ENCODE results near the gene PLA2G4B.

PLA2G4B gene

GRCh38 chr15:41856262-41856661 lies 17.6 kb downstream of the PLA2G4B start:
- H3K9me3 ChIP-seq (ENCODE audit: control insufficient read depth in 1 of 2, low read length in 2 of 2), result no peaks in the 10 kb centered on the region
- no peak overlapping the region for H3K4me3 ChIP-seq (ENCODE audit: low read depth in 1 of 2, low read length in 2 of 2)
- H3K27me3 ChIP-seq (ENCODE audit: control insufficient read depth in 1 of 2, insufficient read depth in 2 of 2, low read length in 2 of 2), result no peaks in the 10 kb centered on the region
- H3K27ac ChIP-seq (ENCODE audit: low read depth, low read length), result no peak overlapping the region
- no peaks in the 10 kb centered on the region for H3K36me3 ChIP-seq (ENCODE audit: control insufficient read depth in 1 of 2, insufficient read depth in 2 of 2, low read length in 2 of 2)
- H3K4me1 ChIP-seq (ENCODE audit: control insufficient read depth in 1 of 2, insufficient read depth in 2 of 2, low read length in 2 of 2), result no peaks in the 10 kb centered on the region
- no peak overlapping the region for H3K9ac ChIP-seq (ENCODE audit: low read depth in 1 of 2, low read length in 2 of 2)

DNA sequence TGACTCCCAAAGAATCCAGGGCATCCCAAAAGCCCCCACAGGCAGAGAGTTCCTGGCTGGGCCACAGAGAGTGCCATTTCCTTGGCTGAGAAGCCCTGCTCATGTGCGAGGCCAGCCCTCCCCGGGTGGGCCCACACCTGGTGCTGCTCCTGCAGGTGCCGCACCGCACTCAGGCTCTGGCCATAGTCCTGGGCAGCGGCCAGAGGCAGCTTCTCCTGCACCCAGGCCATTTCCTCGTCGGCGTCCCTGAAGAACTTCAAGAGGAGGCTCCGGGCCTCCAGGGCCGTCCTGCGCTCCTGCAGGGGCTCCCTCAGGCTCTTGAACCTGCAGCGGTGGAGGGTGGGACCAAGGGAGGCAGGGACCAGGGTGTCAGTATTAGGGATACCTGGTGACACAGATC lies 18.1 kb downstream of the PLA2G4B start:
- Histone ChIP-seq H3K9ac (ENCODE audit: low read depth in 1 of 2, low read length in 2 of 2) (no peak overlapping the region), H3K36me3 (ENCODE audit: control insufficient read depth in 1 of 2, insufficient read depth in 2 of 2, low read length in 2 of 2) (no peaks in the 10 kb centered on the region), H3K4me3 (ENCODE audit: low read depth in 1 of 2, low read length in 2 of 2) (no peak overlapping the region), H3K27ac (ENCODE audit: low read depth, low read length) (no peak overlapping the region), H3K9me3 (ENCODE audit: control insufficient read depth in 1 of 2, low read length in 2 of 2) (no peaks in the 10 kb centered on the region), H3K27me3 (ENCODE audit: control insufficient read depth in 1 of 2, insufficient read depth in 2 of 2, low read length in 2 of 2) (no peaks in the 10 kb centered on the region), H3K4me1 (ENCODE audit: control insufficient read depth in 1 of 2, insufficient read depth in 2 of 2, low read length in 2 of 2) (no peaks in the 10 kb centered on the region)

DNA sequence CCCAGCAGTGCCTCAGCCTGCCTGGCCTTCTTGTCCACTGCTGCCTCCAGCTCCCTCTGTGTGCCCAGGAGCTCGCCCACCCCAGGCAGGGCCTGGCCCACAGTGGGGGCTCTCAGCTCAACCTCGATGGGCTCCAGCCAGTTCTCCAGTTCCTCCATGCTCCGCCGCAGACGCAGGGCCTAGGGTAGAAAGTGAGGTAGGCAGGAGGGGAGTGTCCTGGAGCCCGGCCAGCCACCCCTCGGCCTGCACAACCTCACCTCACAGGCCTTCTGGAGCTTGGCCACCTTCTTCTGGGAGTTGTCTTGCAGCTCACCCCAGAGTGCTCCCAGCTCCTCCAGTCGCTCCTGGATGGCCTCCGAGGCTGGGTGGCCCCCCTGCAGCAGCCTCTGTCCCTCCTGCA lies 18.7 kb downstream of the PLA2G4B start:
- H3K27me3 ChIP-seq (ENCODE audit: control insufficient read depth in 1 of 2, insufficient read depth in 2 of 2, low read length in 2 of 2), result no peaks in the 10 kb centered on the region
- no peaks in the 10 kb centered on the region for H3K4me1 ChIP-seq (ENCODE audit: control insufficient read depth in 1 of 2, insufficient read depth in 2 of 2, low read length in 2 of 2)
- no peaks in the 10 kb centered on the region for H3K9me3 ChIP-seq (ENCODE audit: control insufficient read depth in 1 of 2, low read length in 2 of 2)
- H3K9ac ChIP-seq (ENCODE audit: low read depth in 1 of 2, low read length in 2 of 2), result no peak overlapping the region
- no peak overlapping the region for H3K27ac ChIP-seq (ENCODE audit: low read depth, low read length)
- no peaks in the 10 kb centered on the region for H3K36me3 ChIP-seq (ENCODE audit: control insufficient read depth in 1 of 2, insufficient read depth in 2 of 2, low read length in 2 of 2)
- no peak overlapping the region for H3K4me3 ChIP-seq (ENCODE audit: low read depth in 1 of 2, low read length in 2 of 2)

- no peaks in the 10 kb centered on the region for H3K9me3 ChIP-seq (ENCODE audit: control insufficient read depth in 1 of 2, low read length in 2 of 2)
These were observed 20.1 kb downstream of the PLA2G4B start for GRCh38 chr15:41858756-41859155.

DNA sequence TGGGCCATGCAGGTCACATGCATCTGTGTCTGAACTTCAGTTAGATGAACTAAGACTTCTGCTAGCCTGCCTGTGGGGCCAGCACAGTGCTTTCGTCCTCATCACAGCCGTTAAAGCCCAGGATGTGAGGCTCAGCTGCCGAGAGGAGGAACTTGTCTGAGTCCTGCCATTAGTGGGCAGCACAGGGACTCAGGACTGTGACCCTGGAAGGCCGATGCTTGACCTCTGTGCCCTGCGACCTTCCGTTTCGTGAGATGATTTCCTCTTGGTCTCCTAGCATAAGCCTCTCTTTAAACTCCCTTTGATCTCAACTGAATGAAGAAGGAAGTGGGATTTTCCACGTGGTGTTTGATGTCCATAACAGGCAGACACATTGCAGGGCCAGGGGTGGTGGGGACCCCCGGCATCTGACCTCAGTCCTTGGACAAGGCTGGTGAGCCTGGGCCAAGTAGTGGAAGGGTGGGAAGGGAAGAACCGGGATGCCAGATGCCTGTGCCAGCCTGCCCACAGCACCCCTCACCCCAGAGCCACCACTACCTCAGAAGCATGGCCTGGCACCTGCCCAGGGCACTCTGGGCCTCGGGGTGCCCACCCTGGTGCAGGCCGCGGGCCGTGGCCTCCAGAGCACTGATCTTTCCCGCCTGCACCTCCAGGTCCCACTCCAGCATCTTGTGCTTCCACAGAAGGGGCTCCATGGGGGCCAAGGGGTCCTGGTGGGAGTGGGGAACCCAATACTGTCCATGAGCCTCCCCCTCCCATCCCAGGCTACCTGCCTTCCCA lies 21.6 kb downstream of the PLA2G4B start:
- H3K9me3 ChIP-seq (ENCODE audit: control insufficient read depth in 1 of 2, low read length in 2 of 2), result no peaks in the 10 kb centered on the region
- no peak overlapping the region for H3K27ac ChIP-seq (ENCODE audit: low read depth, low read length)
- H3K4me1 ChIP-seq (ENCODE audit: control insufficient read depth in 1 of 2, insufficient read depth in 2 of 2, low read length in 2 of 2), result no peaks in the 10 kb centered on the region
- H3K36me3 ChIP-seq (ENCODE audit: control insufficient read depth in 1 of 2, insufficient read depth in 2 of 2, low read length in 2 of 2), result no peaks in the 10 kb centered on the region
- H3K27me3 ChIP-seq (ENCODE audit: control insufficient read depth in 1 of 2, insufficient read depth in 2 of 2, low read length in 2 of 2), result no peaks in the 10 kb centered on the region
- no peak overlapping the region for H3K9ac ChIP-seq (ENCODE audit: low read depth in 1 of 2, low read length in 2 of 2)
- no peak overlapping the region for H3K4me3 ChIP-seq (ENCODE audit: low read depth in 1 of 2, low read length in 2 of 2)

More at GRCh38 chr15:41858756-41859155, 20.1 kb downstream of the PLA2G4B start:
- H3K4me3 ChIP-seq (ENCODE audit: low read depth in 1 of 2, low read length in 2 of 2), result no peak overlapping the region
- no peak overlapping the region for H3K9ac ChIP-seq (ENCODE audit: low read depth in 1 of 2, low read length in 2 of 2)
- no peak overlapping the region for H3K27ac ChIP-seq (ENCODE audit: low read depth, low read length)
- H3K27me3 ChIP-seq (ENCODE audit: control insufficient read depth in 1 of 2, insufficient read depth in 2 of 2, low read length in 2 of 2), result no peaks in the 10 kb centered on the region
- H3K36me3 ChIP-seq (ENCODE audit: control insufficient read depth in 1 of 2, insufficient read depth in 2 of 2, low read length in 2 of 2), result no peaks in the 10 kb centered on the region
- no peaks in the 10 kb centered on the region for H3K4me1 ChIP-seq (ENCODE audit: control insufficient read depth in 1 of 2, insufficient read depth in 2 of 2, low read length in 2 of 2)

DNA sequence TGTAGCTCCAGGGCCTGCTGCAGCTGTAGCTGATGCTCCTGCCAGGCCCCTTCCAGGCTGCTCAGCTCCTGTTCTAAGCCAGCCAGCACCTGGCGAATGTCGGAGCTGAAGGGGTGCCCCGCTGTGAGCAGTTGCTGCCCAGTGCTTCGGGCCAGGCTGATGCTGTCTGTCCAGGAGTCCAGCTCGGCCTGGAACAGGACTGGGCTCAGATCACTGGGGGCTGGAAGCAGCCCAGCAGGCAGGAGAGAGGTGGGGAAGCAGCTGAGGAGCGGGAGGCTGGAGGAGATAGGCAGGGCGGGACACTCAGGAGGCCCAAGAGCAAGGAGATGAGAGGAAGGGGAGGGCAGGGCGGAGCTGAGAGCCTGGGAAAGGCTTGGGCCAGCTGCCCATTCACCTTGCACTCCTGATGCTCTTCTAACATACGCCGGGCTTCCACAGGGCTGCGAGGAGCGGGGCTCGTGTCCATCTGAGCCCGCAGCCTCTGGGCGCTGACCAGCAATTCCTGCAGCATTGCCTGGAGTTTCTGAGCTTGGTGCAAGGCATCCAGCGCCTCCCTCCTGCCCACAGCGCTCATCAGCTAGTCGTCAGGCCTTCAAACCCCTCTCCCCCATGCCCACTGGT lies 23.2 kb downstream of the PLA2G4B start:
- no peaks in the 10 kb centered on the region for H3K9me3 ChIP-seq (ENCODE audit: control insufficient read depth in 1 of 2, low read length in 2 of 2)
- H3K36me3 ChIP-seq (ENCODE audit: control insufficient read depth in 1 of 2, insufficient read depth in 2 of 2, low read length in 2 of 2), result no peaks in the 10 kb centered on the region
- no peak overlapping the region for H3K27ac ChIP-seq (ENCODE audit: low read depth, low read length)
- no peaks in the 10 kb centered on the region for H3K27me3 ChIP-seq (ENCODE audit: control insufficient read depth in 1 of 2, insufficient read depth in 2 of 2, low read length in 2 of 2)
- H3K4me1 ChIP-seq (ENCODE audit: control insufficient read depth in 1 of 2, insufficient read depth in 2 of 2, low read length in 2 of 2), result no peaks in the 10 kb centered on the region
- no peak overlapping the region for H3K9ac ChIP-seq (ENCODE audit: low read depth in 1 of 2, low read length in 2 of 2)
- H3K4me3 ChIP-seq (ENCODE audit: low read depth in 1 of 2, low read length in 2 of 2), result no peak overlapping the region

DNA sequence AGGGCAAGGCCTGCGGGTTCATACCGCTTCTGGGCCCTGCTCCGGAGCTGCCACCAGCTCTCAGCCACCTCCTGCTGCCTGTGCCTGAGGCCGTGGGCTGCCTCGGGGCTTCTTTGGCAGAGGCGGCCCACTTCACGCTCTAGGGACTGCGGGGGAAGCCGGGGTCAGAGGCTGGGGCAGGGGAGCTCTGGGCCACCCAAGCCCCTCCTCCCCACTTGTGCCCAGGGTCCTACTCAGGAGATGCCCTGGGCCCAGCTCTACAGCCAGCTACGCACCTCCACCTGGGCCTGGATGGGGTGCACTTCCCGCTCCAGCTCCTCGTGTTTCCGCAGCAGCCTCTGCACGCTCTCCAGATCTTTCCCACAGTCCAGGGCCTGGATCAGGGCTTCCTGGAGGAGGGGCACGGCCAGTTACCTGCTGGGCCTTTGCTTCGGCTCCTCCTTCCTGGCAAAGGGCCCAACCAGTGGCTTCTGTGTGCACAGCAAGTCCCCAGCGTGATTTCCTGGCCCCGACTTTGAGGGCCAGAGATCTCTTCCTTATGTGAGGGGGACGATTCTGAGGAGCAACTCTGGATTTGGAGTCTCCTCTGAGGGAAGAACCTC lies 24.0 kb downstream of the PLA2G4B start:
- Histone ChIP-seq H3K27ac (ENCODE audit: low read depth, low read length) (no peak overlapping the region), H3K4me3 (ENCODE audit: low read depth in 1 of 2, low read length in 2 of 2) (no peak overlapping the region), H3K27me3 (ENCODE audit: control insufficient read depth in 1 of 2, insufficient read depth in 2 of 2, low read length in 2 of 2) (no peaks in the 10 kb centered on the region), H3K4me1 (ENCODE audit: control insufficient read depth in 1 of 2, insufficient read depth in 2 of 2, low read length in 2 of 2) (no peaks in the 10 kb centered on the region), H3K36me3 (ENCODE audit: control insufficient read depth in 1 of 2, insufficient read depth in 2 of 2, low read length in 2 of 2) (no peaks in the 10 kb centered on the region), H3K9me3 (ENCODE audit: control insufficient read depth in 1 of 2, low read length in 2 of 2) (no peaks in the 10 kb centered on the region), H3K9ac (ENCODE audit: low read depth in 1 of 2, low read length in 2 of 2) (no peak overlapping the region)

DNA sequence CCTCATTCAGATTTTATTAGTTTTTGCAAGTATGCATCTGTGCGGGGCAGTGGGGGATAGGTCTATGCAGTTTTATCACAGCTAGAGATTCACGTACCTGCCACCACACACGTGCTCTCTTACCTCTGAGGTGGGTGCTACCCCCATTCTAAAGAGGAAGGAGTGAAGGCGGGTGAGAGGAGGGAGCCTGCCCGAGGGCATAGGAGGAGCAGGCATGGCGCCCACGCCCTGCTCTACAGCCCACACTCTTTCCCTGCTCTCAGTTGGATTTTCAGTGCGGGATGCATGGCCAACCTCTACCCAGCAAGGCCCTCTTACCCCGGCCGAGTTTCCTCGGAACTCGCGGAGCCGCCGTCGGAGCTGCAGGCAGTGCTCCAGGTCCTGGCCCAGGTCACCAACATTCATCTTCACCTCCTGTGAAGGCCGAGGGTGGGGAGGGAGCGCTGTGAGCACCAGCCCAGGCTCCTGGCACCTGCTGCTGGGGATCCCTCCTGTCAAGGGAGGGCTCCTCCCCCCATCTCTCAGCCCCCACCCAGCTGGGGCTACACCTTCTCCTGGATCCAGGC lies 26.9 kb downstream of the PLA2G4B start:
- Histone ChIP-seq H3K9ac (ENCODE audit: low read depth in 1 of 2, low read length in 2 of 2) (no peak overlapping the region), H3K27ac (ENCODE audit: low read depth, low read length) (no peak overlapping the region), H3K4me1 (ENCODE audit: control insufficient read depth in 1 of 2, insufficient read depth in 2 of 2, low read length in 2 of 2) (no peaks in the 10 kb centered on the region), H3K36me3 (ENCODE audit: control insufficient read depth in 1 of 2, insufficient read depth in 2 of 2, low read length in 2 of 2) (no peaks in the 10 kb centered on the region), H3K27me3 (ENCODE audit: control insufficient read depth in 1 of 2, insufficient read depth in 2 of 2, low read length in 2 of 2) (no peaks in the 10 kb centered on the region), H3K9me3 (ENCODE audit: control insufficient read depth in 1 of 2, low read length in 2 of 2) (no peaks in the 10 kb centered on the region), H3K4me3 (ENCODE audit: low read depth in 1 of 2, low read length in 2 of 2) (no peak overlapping the region)

DNA sequence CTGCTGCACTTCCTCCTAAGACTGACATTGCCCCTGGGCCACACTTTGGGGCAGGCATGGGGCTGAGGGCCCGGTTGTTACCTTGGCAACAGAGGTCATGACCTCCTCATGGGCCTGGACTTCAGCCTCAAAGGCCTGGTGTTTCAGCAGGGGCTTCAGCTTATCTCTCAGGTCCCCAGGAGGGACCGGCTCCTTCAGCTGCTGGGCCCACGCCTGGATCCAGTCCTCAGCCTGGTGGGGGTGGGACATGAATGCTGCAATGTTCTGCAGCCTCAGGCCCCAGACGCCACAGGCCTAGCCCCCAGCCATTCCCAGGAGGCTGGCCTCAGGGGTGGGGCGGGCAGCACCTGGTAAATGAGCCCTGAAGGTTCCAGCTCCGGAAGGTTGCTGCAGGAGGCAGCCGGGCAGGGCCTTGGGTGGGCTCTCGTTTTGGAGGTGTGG lies 27.6 kb downstream of the PLA2G4B start:
- H3K4me1 ChIP-seq (ENCODE audit: control insufficient read depth in 1 of 2, insufficient read depth in 2 of 2, low read length in 2 of 2), result no peaks in the 10 kb centered on the region
- H3K36me3 ChIP-seq (ENCODE audit: control insufficient read depth in 1 of 2, insufficient read depth in 2 of 2, low read length in 2 of 2), result no peaks in the 10 kb centered on the region
- H3K27ac ChIP-seq (ENCODE audit: low read depth, low read length), result no peak overlapping the region
- H3K9ac ChIP-seq (ENCODE audit: low read depth in 1 of 2, low read length in 2 of 2), result no peak overlapping the region
- H3K9me3 ChIP-seq (ENCODE audit: control insufficient read depth in 1 of 2, low read length in 2 of 2), result no peaks in the 10 kb centered on the region
- H3K27me3 ChIP-seq (ENCODE audit: control insufficient read depth in 1 of 2, insufficient read depth in 2 of 2, low read length in 2 of 2), result no peaks in the 10 kb centered on the region
- no peak overlapping the region for H3K4me3 ChIP-seq (ENCODE audit: low read depth in 1 of 2, low read length in 2 of 2)

GRCh38 chr15:41866872-41867579 lies 28.4 kb downstream of the PLA2G4B start:
- Histone ChIP-seq H3K27me3 (ENCODE audit: control insufficient read depth in 1 of 2, insufficient read depth in 2 of 2, low read length in 2 of 2) (no peaks in the 10 kb centered on the region), H3K9ac (ENCODE audit: low read depth in 1 of 2, low read length in 2 of 2) (no peak overlapping the region), H3K4me1 (ENCODE audit: control insufficient read depth in 1 of 2, insufficient read depth in 2 of 2, low read length in 2 of 2) (no peaks in the 10 kb centered on the region), H3K4me3 (ENCODE audit: low read depth in 1 of 2, low read length in 2 of 2) (no peak overlapping the region), H3K36me3 (ENCODE audit: control insufficient read depth in 1 of 2, insufficient read depth in 2 of 2, low read length in 2 of 2) (no peaks in the 10 kb centered on the region), H3K27ac (ENCODE audit: low read depth, low read length) (no peak overlapping the region), H3K9me3 (ENCODE audit: control insufficient read depth in 1 of 2, low read length in 2 of 2) (no peaks in the 10 kb centered on the region)

Data from duodenal mucosa (tissue), 2 donors.